ENCODE results near the gene LAMA2. TPM values are rescaled to one million over a fixed set of nuclear protein-coding genes. Genes with fewer than 3 reads are reported as not detected.
"Not testable (repeated sequence)": the region's sequence is repeated elsewhere in the genome, so short reads cannot be mapped to it uniquely, and the experiment has no call there.

Gene LAMA2
- total RNA-seq, 1 experiment from 2014 or later = 8.2 TPM

- intact Hi-C loops (cut with micrococcal nuclease) = no loop called here
- BruUV-seq (replicated peaks) = no TSS peak
- Histone ChIP-seq H3K27ac (ENCODE audit: low read depth, low read length) (no peak overlapping the region), H4K20me1 (ENCODE audit: insufficient read depth) (no peaks in the 10 kb centered on the region), H3K79me2 (ENCODE audit: insufficient read depth, low read length) (no peaks in the 10 kb centered on the region), H3K9me3 (ENCODE audit: control insufficient read depth in 1 of 2, insufficient read depth in 1 of 2, low read depth in 1 of 2, low read length in 2 of 2) (no peaks in the 10 kb centered on the region), H3K9me2 (ENCODE audit: insufficient read depth) (no peaks in the 10 kb centered on the region), H3K4me1 (ENCODE audit: control insufficient read depth in 1 of 2, insufficient read depth in 2 of 2, low read length in 2 of 2) (no peaks in the 10 kb centered on the region), H3K4me3 (replicated peaks in 1 of 2; ENCODE audit: low read depth in 1 of 2, low read length in 2 of 2) (no peak overlapping the region), H3K9ac (ENCODE audit: low read length) (no peak overlapping the region), H3K4me2 (ENCODE audit: low read length) (no peak overlapping the region), H3K27me3 (ENCODE audit: insufficient read depth, low read length) (no peaks in the 10 kb centered on the region), H3K36me3 (ENCODE audit: control insufficient read depth in 1 of 2, insufficient read depth in 2 of 2, low read length in 2 of 2) (no peaks in the 10 kb centered on the region), H2AFZ (ENCODE audit: low read depth, low read length, poor library complexity, severe bottlenecking) (no peak overlapping the region)
- ChIA-PET RAD21 (ENCODE audit: low non-redundant PET in 1 of 2, low total read pairs in 2 of 2, uncharacterized antibody in 2 of 2, unreplicated experiment in 2 of 2) (no interaction called here), POLR2A (no interaction called here), CTCF (no interaction called here)
- TF ChIP-seq TCF7L2 (IDR thresholded peaks at IDR 0.05; ENCODE audit: borderline replicate concordance, extremely low read depth, insufficient read depth, insufficient read length) (no peak), ZFX (IDR thresholded peaks at IDR 0.05) (no peak), RAD21 (IDR thresholded peaks at IDR 0.05; ENCODE audit: low read depth) (no peak), SIN3A (IDR thresholded peaks at IDR 0.05; ENCODE audit: low read depth) (no peak)
- ATAC-seq (no peak), DNase-seq (ENCODE audit: low read depth, low spot score) (no peak)
Observed at GRCh38 chr6:129084406-129084805, 201.5 kb downstream of the LAMA2 start.

GRCh38 chr6:129088481-129088880 is 205.5 kb downstream of the LAMA2 start:
- H3K4me2 ChIP-seq (ENCODE audit: low read length); CTCF ChIA-PET; H3K27ac ChIP-seq (ENCODE audit: low read depth, low read length); POLR2A ChIA-PET; intact Hi-C loops (cut with micrococcal nuclease); H3K4me3 ChIP-seq (replicated peaks in 1 of 2; ENCODE audit: low read depth in 1 of 2, low read length in 2 of 2); H3K9ac ChIP-seq (ENCODE audit: low read length); H4K20me1 ChIP-seq (ENCODE audit: insufficient read depth); H3K9me3 ChIP-seq (ENCODE audit: control insufficient read depth in 1 of 2, insufficient read depth in 1 of 2, low read depth in 1 of 2, low read length in 2 of 2); H2AFZ ChIP-seq (ENCODE audit: low read depth, low read length, poor library complexity, severe bottlenecking); H3K4me1 ChIP-seq (ENCODE audit: control insufficient read depth in 1 of 2, insufficient read depth in 2 of 2, low read length in 2 of 2); H3K36me3 ChIP-seq (ENCODE audit: control insufficient read depth in 1 of 2, insufficient read depth in 2 of 2, low read length in 2 of 2); DNase-seq (ENCODE audit: low read depth, low spot score); BruUV-seq (replicated peaks); ATAC-seq; H3K9me2 ChIP-seq (ENCODE audit: insufficient read depth); H3K27me3 ChIP-seq (ENCODE audit: insufficient read depth, low read length); RAD21 ChIA-PET (ENCODE audit: low non-redundant PET in 1 of 2, low total read pairs in 2 of 2, uncharacterized antibody in 2 of 2, unreplicated experiment in 2 of 2); H3K79me2 ChIP-seq (ENCODE audit: insufficient read depth, low read length): not testable (repeated sequence)

- no peak overlapping the region for H2AFZ ChIP-seq (ENCODE audit: low read depth, low read length, poor library complexity, severe bottlenecking)
- H3K79me2 ChIP-seq (ENCODE audit: insufficient read depth, low read length) = no peaks in the 10 kb centered on the region
- ChIA-PET CTCF (no interaction called here), POLR2A (no interaction called here), RAD21 (ENCODE audit: low non-redundant PET in 1 of 2, low total read pairs in 2 of 2, uncharacterized antibody in 2 of 2, unreplicated experiment in 2 of 2) (no interaction called here)
- DNase-seq (ENCODE audit: low read depth, low spot score) (no peak), ATAC-seq (no peak)
- H3K36me3 ChIP-seq (ENCODE audit: control insufficient read depth in 1 of 2, insufficient read depth in 2 of 2, low read length in 2 of 2) = no peaks in the 10 kb centered on the region
- no peak overlapping the region for H3K9ac ChIP-seq (ENCODE audit: low read length)
- no peaks in the 10 kb centered on the region for H3K9me2 ChIP-seq (ENCODE audit: insufficient read depth)
- no peak overlapping the region for H3K4me2 ChIP-seq (ENCODE audit: low read length)
- H3K4me1 ChIP-seq (ENCODE audit: control insufficient read depth in 1 of 2, insufficient read depth in 2 of 2, low read length in 2 of 2) = no peaks in the 10 kb centered on the region
- BruUV-seq (replicated peaks) = no TSS peak
- no peak overlapping the region for H3K4me3 ChIP-seq (replicated peaks in 1 of 2; ENCODE audit: low read depth in 1 of 2, low read length in 2 of 2)
- intact Hi-C loops (cut with micrococcal nuclease) = no loop called here
- no peaks in the 10 kb centered on the region for H4K20me1 ChIP-seq (ENCODE audit: insufficient read depth)
- no peaks in the 10 kb centered on the region for H3K9me3 ChIP-seq (ENCODE audit: control insufficient read depth in 1 of 2, insufficient read depth in 1 of 2, low read depth in 1 of 2, low read length in 2 of 2)
- no peak overlapping the region for H3K27ac ChIP-seq (ENCODE audit: low read depth, low read length)
- H3K27me3 ChIP-seq (ENCODE audit: insufficient read depth, low read length) = no peaks in the 10 kb centered on the region
- TF ChIP-seq CEBPB (IDR thresholded peaks at IDR 0.05; ENCODE audit: low read depth) = no peak
- TF ChIP-seq ZNF274 (IDR thresholded peaks at IDR 0.05; ENCODE audit: low read depth, low read length) = no peak
- no peak for TF ChIP-seq ZBTB33 (IDR thresholded peaks at IDR 0.05; ENCODE audit: extremely low read depth, insufficient replicate concordance, low read length)
- no peak for TF ChIP-seq ZFX (IDR thresholded peaks at IDR 0.05)
- no peak for TF ChIP-seq REST (IDR thresholded peaks at IDR 0.05; ENCODE audit: low read depth)
- TF ChIP-seq EGR1 (IDR thresholded peaks at IDR 0.05; ENCODE audit: low read depth) = no peak
- no peak for TF ChIP-seq POLR2A (IDR thresholded peaks at IDR 0.05; ENCODE audit: borderline replicate concordance, extremely low read depth, insufficient read depth, insufficient read length)
Observed at GRCh38 chr6:129089357-129089756, 206.4 kb downstream of the LAMA2 start.
